HG03521 (cell line): Measurements from ENCODE around the gene ROS1.
A peak's percentile ranks its signal among the peaks of the same experiment; 100 is the strongest.
"Not testable (repeated sequence)": the region's sequence is repeated elsewhere in the genome, so short reads cannot be mapped to it uniquely, and the experiment has no call there.

Source experiments
- ATAC-seq: cut with Tn5 transposase; IDR thresholded peaks from one replicate; pipeline ENCODE4 v1.9.1; 2021; ENCODE audit warnings: mild to moderate bottlenecking, moderate library complexity; ENCODE audit not compliant: unreplicated experiment

ROS1 gene

DNA sequence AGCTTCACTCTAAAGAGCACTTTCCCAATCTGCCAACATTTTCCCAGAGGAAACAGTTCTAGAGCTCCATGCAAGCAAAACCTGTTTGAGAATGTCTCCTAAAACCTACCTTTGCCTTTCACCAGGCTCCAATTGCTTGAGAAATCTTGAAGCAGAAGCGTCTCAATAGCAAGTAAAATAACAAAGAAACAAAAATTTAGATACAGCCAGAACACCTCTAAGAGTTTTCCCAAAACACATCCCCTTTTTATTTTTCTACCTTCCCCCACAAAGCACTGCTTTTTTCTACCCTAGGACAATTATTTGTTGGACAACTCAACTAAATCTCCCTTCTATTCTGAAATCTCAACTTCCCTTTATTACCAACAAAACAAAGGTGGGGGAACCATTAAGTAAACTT is 156.8 kb downstream of the ROS1 start:
- ATAC-seq = no peak

DNA sequence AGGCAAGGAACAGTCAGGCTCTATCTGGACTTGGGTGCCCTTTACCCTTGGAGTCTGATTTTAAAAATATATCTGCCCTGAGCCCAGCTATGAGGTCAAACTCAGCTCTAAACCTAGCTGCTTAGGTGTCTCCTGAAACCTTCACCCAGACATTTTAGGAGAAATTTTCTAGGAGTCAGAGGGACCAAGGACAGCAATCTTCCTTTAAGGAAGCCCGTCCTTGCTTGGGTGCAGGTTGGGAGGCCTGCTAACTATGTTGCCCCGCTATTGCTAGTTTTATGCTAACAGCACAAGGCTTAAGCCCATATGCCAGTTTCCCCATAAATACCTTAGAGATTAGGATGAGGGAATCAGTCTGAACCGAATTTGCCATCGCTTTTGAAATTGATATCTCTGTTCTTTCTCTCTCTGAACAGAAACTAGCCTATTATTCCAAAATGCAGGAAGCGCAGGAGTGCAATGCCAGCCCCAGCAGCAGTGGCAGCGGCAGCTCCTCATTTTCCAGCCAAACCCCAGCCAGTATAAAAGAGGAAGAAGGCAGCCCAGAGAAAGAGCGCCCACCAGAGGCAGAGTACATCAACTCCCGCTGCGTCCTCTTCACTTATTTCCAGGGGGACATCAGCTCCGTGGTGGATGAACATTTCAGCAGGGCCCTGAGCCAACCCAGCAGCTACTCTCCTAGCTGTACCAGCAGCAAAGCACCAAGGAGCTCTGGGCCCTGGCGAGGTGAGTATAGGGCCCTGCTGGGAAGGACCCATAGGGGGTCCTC is 157.8 kb downstream of the ROS1 start:
- no peak for ATAC-seq

DNA sequence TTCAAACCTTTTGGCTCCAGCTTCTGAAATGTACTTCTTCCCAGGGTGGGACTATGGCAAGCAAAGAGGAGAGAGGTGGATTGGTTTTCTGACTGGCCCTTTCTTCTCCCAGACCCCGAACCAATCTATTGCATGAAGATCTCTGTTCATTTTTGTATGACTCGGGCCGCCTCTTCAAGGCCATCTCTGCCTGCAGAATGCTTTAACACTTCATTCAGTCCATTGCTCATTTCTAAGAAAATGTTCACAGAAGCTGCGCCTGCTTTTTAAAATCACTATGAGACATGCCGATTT is 158.7 kb downstream of the ROS1 start:
- ATAC-seq = no peak

DNA sequence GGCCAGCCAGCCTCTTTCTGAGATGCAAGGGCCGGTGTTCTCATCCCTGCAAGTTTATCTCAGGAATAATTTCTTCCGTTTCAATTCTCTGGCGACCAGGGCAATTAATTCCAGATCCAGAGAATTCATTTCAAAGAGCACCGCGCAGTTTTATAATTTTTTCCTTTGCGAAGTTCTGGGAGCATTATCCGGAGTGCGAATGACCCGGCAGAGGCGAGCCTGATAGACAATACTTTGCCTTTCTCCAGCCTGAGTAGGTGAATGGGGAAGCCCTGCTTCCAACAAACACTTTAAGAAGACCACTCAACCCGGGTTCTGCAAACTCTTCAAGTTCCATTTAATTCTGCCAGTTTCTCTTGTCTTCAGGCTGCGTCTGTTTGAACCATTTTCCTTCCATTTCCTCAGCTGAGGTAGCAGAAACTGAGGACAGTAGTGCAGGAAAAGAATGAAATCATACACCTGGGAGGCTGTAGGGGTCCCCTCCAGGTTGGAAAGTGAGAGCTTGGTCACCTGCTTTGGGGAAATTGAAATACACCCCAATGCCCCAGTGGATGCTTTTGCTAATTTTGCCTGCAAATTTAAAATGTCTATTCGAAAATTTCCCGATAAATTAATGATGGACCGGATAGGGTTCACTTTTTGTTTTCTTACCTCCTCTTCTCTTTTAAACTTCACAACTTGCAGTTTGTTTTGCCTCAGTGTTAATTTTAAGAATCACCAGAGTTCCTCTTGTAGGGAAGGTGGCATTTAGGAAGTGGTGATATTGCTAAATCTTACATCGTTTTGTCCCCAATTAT is 159.3 kb downstream of the ROS1 start:
- no peak for ATAC-seq

DNA sequence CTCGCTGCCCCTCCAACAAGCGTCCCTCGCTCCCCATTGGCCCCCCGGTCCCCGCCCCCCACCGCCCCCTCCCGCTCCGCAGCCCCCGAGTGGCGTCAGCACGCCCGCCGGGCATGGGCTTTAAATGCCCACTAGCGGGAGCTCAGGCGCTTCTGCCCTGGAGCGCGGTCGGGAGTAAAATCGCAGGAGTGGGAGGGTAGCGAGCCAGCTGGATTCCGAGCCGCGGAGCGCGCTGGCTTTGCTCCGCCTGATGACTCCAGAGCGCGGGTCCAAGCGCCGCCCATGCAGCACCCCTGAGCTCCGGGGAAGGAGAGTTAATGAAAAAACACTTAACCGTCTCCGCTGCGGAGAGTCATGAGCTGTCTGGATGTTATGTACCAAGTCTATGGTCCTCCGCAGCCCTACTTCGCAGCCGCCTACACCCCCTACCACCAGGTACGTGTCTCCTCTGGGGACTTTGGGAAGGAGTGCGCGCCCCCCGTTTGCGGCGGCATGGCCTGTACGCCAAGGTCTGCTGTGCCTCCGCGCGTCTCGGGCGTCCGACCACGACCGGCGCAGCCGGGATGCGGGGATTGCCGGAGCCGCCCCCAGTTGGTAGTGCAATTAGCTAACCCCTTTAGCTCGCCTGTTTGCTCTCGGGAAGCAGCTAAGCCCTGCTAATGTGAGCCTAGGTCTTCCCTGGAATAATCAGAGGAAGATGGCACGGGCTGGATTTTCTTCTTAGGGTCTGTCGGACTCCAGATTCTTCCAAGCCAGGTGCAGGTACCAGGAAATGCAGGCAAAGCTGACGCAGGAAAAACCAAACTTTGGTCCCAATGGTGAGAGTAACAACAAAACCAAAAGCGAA is 160.1 kb downstream of the ROS1 start, which contains the start of gene VGLL2:
TSS of gene VGLL2 (plus strand) at position 149 of the 847 bp plus-strand sequence. CDS start at position 355, 206 bp downstream.
- peak; percentile 30 for ATAC-seq

DNA sequence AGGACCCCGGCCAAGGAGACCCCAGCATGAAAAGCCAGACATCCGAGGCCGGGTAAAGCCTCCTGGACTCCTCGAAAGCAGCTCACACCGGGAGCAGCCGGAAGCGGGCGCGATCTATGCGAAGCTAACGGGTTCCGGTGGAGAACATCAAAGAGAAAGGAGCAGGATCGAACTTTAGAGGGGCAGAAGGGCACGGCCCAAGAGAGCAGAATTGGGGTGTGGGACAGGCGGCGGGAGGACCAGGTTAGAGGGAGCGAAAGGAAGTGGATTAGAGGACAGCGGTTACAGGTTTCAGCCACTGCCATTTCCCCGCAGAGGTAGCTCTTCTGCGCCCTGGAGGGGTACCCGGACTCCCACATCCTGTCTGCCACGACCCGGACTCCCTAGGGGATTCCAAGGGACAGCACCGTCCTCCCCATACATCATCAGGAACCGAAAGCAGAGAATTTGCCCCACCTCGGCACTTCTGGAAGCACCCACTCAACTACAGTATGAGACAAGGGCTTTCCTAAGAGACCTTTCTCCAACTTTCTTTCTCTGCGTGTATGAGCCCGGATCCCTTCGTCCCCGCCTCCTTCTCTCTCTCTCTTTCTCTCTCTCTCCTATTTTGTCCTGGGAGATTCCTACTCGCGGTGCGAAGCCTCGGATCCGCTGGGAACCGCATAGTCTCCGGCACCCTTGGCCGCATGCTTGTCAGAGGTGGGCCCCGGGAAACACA is 160.9 kb downstream of the ROS1 start:
- ATAC-seq = no peak

DNA sequence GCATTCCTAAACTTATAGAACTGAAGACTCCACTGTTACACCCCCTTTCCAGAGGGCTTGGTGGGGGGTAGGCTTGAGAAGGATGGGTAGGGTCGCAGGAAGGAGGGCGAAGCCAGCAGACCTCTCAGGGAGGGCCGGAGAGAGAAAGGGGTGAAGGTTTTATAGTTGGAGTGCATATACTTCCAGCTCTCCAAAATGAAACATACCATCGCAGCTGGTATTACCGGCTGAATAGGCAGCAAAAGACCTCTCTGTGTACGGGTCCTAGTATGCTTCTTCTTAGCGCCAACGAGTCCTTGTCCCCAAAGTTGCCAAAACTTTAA is 161.4 kb downstream of the ROS1 start:
- no peak for ATAC-seq

DNA sequence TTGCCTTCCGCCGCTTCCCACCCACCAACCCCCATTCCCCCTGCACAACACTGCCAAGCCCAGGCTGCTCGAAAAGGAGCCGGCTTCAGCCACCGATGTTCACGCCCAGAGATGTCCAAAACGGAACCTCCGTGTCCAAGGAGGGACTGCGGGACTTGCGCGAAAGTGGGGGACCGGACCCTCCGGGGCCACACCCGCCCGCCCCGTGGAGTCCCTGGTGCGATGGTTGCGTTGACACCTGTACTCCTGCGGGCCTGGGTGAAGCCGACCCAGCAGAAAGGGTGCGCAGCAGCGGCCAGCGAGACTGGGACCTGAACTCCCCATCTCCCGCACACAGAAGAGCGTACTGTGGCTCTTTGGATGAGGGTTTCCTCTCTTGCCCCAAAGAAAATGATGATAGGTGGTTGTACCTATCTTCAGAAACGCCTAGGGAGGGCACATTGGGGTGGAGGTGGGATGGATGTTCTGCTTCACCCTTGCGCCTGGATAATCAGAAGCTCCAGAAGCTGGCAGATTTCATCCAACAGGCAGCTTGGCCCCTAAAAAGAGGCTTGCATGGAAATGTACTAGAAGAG is 162.3 kb downstream of the ROS1 start:
- no peak for ATAC-seq

DNA sequence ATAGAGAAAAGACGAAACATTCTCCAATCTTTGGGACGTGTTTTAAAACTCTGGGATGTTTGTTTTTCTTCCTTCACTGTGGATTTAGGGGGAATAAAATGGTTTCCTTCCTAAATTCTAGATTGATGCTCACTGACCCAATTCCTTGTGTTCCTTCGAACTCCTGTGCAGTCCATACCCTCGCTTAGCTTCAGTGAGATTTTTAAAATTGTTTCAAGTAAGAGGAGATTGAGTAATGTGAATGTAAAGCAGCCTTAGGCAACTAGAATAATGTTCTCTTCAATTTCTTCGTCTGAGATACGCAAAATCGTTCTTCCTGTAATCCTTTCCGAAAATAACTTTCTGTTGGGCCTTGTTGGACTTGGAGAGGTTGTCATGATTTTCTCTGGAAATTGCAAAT is 162.9 kb downstream of the ROS1 start:
- ATAC-seq = no peak

DNA sequence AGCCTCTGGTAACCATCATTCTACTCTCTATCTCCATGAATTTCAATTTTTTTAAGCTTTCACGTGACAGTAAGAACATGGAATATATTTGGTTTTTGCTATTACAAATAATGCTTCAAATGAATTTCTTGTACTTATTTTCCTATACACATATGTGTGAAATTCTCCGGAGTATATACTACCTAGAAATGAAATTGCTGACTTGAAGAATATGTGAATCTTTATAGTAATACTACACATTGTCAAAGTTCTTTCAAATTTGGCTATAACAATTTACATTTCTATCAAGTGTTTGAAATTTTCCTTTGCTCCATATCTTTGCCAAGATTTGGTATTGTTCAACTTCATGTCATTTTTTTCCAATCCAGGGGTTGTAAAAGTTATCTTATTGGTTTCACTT is 172.0 kb downstream of the ROS1 start:
- ATAC-seq = no peak

DNA sequence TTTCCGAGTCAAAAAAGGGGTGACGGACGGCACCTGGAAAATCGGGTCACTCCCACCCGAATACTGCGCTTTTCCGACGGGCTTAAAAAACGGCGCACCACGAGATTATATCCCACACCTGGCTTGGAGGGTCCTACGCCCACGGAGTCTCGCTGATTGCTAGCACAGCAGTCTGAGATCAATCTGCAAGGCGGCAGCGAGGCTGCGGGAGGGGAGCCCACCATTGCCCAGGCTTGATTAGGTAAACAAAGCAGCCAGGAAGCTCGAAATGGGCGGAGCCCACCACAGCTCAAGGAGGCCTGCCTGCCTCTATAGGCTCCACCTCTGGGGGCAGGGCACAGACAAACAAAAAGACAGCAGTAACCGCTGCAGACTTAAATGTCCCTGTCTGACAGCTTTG is 180.8 kb downstream of the ROS1 start:
- not testable (repeated sequence) for ATAC-seq

DNA sequence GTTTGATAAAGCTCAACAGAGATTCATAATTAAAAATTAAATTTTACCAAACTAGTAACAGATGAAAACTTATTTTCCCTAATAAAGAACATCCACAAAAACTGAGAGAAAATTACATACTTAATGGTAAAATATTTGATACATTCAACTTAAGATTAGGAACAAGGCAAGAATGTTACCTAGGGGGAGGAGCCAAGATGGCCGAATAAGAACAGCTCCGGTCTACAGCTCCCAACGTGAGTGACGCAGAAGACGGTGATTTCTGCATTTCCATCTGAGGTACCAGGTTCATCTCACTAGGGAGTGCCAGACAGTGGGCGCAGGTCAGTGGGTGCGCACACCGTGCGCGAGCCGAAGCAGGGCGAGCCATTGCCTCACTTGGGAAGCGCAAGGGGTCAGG is 181.2 kb downstream of the ROS1 start:
- ATAC-seq = not testable (repeated sequence)
